ENCODE results near the gene RABGGTA.

RABGGTA gene

GRCh38 chr14:24268225-24268624 is 3.2 kb downstream of the RABGGTA start:
- Mint-ChIP-seq H3K4me1 (peaks cover 28% of the 10 kb centered on the region), H3K4me3 (no peak overlapping the region), H3K9me3 (no peaks in the 10 kb centered on the region), H3K36me3 (ENCODE audit: insufficient read depth) (peaks cover 17% of the 10 kb centered on the region), H3K27ac (ENCODE audit: low read depth) (no peak overlapping the region), H3K27me3 (no peaks in the 10 kb centered on the region)
- no peak for DNase-seq (ENCODE audit: low spot score in 2 of 2)
- ATAC-seq (replicated peaks; ENCODE audit: extremely low read depth, poor library complexity, severe bottlenecking) = no peak

DNA sequence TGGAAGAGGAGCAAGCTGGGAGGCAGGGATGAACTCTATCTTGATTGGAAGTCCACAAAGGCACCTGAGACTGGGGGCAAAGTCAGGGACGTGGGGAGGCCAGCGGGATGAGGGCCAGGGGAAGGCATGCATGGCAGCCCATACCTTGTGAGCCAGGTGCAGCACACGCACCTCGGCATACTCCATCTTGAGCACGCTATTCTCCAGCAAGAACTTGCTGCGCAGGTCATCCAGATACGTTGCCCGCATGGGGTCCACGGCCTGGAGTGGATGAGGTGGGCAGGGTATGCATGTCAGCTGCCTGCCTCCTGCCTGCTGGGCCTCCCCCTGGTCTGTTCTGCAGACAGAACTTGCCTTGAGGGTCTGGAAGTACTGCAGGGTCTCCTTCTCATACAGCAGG is 3.9 kb downstream of the RABGGTA start:
- no peak for ATAC-seq (replicated peaks; ENCODE audit: extremely low read depth, poor library complexity, severe bottlenecking)
- H3K4me3 Mint-ChIP-seq = no peak overlapping the region

GRCh38 chr14:24266344-24267244 is 4.8 kb downstream of the RABGGTA start:
- ATAC-seq (replicated peaks; ENCODE audit: extremely low read depth, poor library complexity, severe bottlenecking) (no peak), DNase-seq (ENCODE audit: low spot score in 2 of 2) (no peak)
- no peaks in the 10 kb centered on the region for H3K27me3 Mint-ChIP-seq
- no peaks in the 10 kb centered on the region for H3K9me3 Mint-ChIP-seq
- H3K4me1 Mint-ChIP-seq = peaks cover 15% of the 10 kb centered on the region
- no peak overlapping the region for H3K4me3 Mint-ChIP-seq
- no peak overlapping the region for H3K27ac Mint-ChIP-seq (ENCODE audit: low read depth)
- peaks cover 16% of the 10 kb centered on the region for H3K36me3 Mint-ChIP-seq (ENCODE audit: insufficient read depth)

More for the DNA sequence above, 3.9 kb downstream of the RABGGTA start:
- no peaks in the 10 kb centered on the region for H3K27me3 Mint-ChIP-seq
- H3K9me3 Mint-ChIP-seq = no peaks in the 10 kb centered on the region
- H3K4me1 Mint-ChIP-seq = peaks cover 23% of the 10 kb centered on the region
- H3K36me3 Mint-ChIP-seq (ENCODE audit: insufficient read depth) = peaks cover 17% of the 10 kb centered on the region
- no peak for DNase-seq (ENCODE audit: low spot score in 2 of 2)
- H3K27ac Mint-ChIP-seq (ENCODE audit: low read depth) = no peak overlapping the region

DNA sequence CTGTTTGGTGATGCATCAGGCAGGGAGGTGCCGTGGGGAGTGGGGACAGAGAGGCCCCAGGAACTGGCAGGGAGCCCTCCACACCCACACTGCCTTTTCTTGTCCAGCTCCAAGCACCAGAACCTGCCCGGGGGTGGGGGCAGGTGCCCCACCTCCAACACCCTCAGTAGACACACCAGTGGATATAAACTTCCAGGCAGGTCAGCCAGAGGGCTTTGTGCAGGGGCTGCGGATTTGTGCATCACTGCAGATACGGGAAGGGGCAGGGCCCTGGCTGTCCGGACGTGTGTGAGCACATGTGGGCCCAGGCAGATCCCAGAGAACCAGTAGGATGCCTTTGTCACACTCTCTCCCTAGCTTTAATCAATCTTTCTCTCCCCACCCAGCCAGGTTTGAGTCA is 7.1 kb downstream of the RABGGTA start:
- peaks cover 9% of the 10 kb centered on the region for H3K36me3 Mint-ChIP-seq (ENCODE audit: insufficient read depth)

GRCh38 chr14:24263848-24264247 is 7.5 kb downstream of the RABGGTA start:
- peaks cover 9% of the 10 kb centered on the region for H3K36me3 Mint-ChIP-seq (ENCODE audit: insufficient read depth)
- ATAC-seq (replicated peaks; ENCODE audit: extremely low read depth, poor library complexity, severe bottlenecking) = no peak
- no peak for DNase-seq (ENCODE audit: low spot score in 2 of 2)
- H3K27me3 Mint-ChIP-seq = no peaks in the 10 kb centered on the region
- no peak overlapping the region for H3K27ac Mint-ChIP-seq (ENCODE audit: low read depth)
- H3K4me3 Mint-ChIP-seq = no peak overlapping the region
- peaks cover 4% of the 10 kb centered on the region for H3K4me1 Mint-ChIP-seq
- H3K9me3 Mint-ChIP-seq = no peaks in the 10 kb centered on the region

More for the DNA sequence above, 7.1 kb downstream of the RABGGTA start:
- H3K27me3 Mint-ChIP-seq = no peaks in the 10 kb centered on the region
- H3K4me1 Mint-ChIP-seq = peaks cover 4% of the 10 kb centered on the region
- ATAC-seq (replicated peaks; ENCODE audit: extremely low read depth, poor library complexity, severe bottlenecking) (no peak), DNase-seq (ENCODE audit: low spot score in 2 of 2) (no peak)
- no peak overlapping the region for H3K4me3 Mint-ChIP-seq
- no peaks in the 10 kb centered on the region for H3K9me3 Mint-ChIP-seq
- H3K27ac Mint-ChIP-seq (ENCODE audit: low read depth) = no peak overlapping the region

GRCh38 chr14:24262821-24263733 is 8.3 kb downstream of the RABGGTA start, which contains the start of gene TGM1:
TSS of gene TGM1 (minus strand) at chr14:24263177. CDS start at chr14:24262352, 825 bp downstream.
- Mint-ChIP-seq H3K4me1 (peaks cover 4% of the 10 kb centered on the region), H3K36me3 (ENCODE audit: insufficient read depth) (peaks cover 9% of the 10 kb centered on the region), H3K9me3 (no peaks in the 10 kb centered on the region), H3K27me3 (no peaks in the 10 kb centered on the region), H3K4me3 (no peak within 1 kb of the TSS), H3K27ac (ENCODE audit: low read depth) (no peak within 1 kb of the TSS)
- DNase-seq (ENCODE audit: low spot score in 2 of 2) (no peak), ATAC-seq (replicated peaks; ENCODE audit: extremely low read depth, poor library complexity, severe bottlenecking) (no peak)

DNA sequence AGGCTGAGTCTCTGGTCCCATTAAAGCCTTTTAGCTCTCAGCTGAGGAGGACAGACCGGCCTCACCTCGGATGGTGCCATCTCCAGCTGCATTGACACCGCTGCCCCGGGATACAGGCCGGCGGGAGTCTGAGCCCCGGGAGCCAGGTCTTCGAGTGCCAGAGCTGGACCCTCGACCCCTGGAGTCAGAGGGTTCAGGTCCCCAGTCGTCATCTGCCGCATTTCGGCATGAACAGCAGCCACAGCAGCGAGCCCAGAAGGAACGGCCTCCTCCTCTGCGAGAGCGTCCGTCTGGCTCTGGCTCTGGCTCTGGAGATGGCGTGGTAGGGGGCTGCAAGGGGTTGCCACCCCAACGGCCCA is 9.4 kb downstream of the RABGGTA start:
- H3K27me3 Mint-ChIP-seq = no peaks in the 10 kb centered on the region
- DNase-seq (ENCODE audit: low spot score in 2 of 2) (no peak), ATAC-seq (replicated peaks; ENCODE audit: extremely low read depth, poor library complexity, severe bottlenecking) (no peak)
- H3K27ac Mint-ChIP-seq (ENCODE audit: low read depth) = no peak overlapping the region
- H3K9me3 Mint-ChIP-seq = no peaks in the 10 kb centered on the region
- no peak overlapping the region for H3K4me3 Mint-ChIP-seq
- no peaks in the 10 kb centered on the region for H3K4me1 Mint-ChIP-seq
- H3K36me3 Mint-ChIP-seq (ENCODE audit: insufficient read depth) = peaks cover 5% of the 10 kb centered on the region

DNA sequence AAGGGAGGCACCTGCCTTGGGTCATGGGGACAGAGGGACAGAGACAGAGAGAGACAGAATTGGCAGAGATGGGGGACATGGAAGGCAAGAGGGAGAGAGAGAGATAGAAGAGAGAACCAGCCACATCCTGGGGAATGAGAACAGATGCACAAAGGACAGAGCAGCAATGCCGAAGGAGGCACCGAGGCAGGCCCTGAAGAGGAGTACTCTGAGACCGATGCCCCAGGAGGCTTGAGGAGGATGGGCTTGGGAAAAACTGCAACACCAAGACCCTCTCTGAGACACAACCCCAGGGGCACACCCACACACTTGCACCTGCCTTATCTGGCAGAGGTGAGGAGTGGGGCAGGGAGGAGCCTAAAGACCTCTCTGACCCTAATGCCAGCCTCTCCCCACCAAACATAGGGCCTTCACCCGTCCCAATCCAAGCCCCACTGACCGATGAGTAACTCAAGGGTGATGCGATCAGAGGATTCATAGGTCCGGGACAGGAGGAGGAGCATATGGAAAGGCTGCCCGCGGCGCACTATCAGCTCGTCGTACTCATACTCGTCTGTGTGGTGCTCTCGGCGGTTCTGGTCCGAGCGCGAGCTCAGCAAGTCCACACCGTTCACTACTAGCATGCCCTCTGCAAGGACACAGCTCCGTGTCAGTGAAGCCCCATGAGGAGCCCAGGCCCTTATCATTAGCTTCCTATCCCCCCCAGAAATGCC is 10.0 kb downstream of the RABGGTA start:
- DNase-seq (ENCODE audit: low spot score in 2 of 2) = no peak
- ATAC-seq (replicated peaks; ENCODE audit: extremely low read depth, poor library complexity, severe bottlenecking) = no peak
- Mint-ChIP-seq H3K27ac (ENCODE audit: low read depth) (no peak overlapping the region), H3K4me3 (no peak overlapping the region), H3K9me3 (no peaks in the 10 kb centered on the region), H3K36me3 (ENCODE audit: insufficient read depth) (peaks cover 3% of the 10 kb centered on the region), H3K4me1 (no peaks in the 10 kb centered on the region), H3K27me3 (no peaks in the 10 kb centered on the region)

GRCh38 chr14:24260780-24261157 is 10.6 kb downstream of the RABGGTA start:
- no peak for DNase-seq (ENCODE audit: low spot score in 2 of 2)
- no peaks in the 10 kb centered on the region for H3K9me3 Mint-ChIP-seq
- H3K4me3 Mint-ChIP-seq = no peak overlapping the region
- no peak overlapping the region for H3K27ac Mint-ChIP-seq (ENCODE audit: low read depth)
- H3K4me1 Mint-ChIP-seq = no peaks in the 10 kb centered on the region
- no peaks in the 10 kb centered on the region for H3K27me3 Mint-ChIP-seq
- ATAC-seq (replicated peaks; ENCODE audit: extremely low read depth, poor library complexity, severe bottlenecking) = no peak
- peaks cover 1% of the 10 kb centered on the region for H3K36me3 Mint-ChIP-seq (ENCODE audit: insufficient read depth)

DNA sequence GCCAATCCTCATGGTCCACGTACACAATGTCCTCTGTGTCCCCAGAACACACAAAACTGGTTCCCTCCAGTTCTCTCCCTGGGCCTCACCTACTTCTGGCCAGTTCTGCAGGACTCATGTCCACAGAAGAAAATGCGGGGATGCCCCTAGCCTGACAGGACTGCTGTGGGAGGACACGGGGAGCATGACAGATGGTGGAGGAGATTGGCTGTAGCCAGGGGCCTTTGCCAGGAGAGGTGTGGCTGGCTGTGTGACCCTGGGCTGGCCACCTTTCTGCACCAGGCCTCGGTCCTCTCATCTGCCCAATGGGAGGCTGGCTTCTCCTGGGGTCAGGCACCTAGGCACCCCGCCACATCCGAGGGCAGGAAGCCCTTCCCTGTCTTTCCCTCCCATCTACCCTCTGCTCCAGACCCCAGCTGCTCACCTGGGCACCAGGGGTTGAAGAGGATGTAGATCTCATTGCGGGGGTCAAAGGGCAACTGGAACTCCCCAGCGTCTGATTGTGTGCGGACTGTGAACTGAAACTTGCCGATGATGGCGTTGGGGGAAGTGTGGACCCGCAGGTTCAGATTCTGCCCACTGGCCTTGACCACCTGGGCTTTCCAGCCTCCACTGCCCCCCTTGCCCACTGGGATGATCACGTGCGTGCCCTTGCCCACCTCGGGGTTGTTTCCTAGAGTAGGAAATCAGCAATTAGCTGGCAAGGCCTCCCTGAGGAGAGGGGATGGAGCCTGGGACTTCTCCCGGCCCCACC is 11.2 kb downstream of the RABGGTA start:
- Mint-ChIP-seq H3K9me3 (no peaks in the 10 kb centered on the region), H3K27ac (ENCODE audit: low read depth) (no peak overlapping the region), H3K4me1 (no peaks in the 10 kb centered on the region), H3K4me3 (no peak overlapping the region), H3K36me3 (ENCODE audit: insufficient read depth) (peaks cover 1% of the 10 kb centered on the region), H3K27me3 (no peaks in the 10 kb centered on the region)
- ATAC-seq (replicated peaks; ENCODE audit: extremely low read depth, poor library complexity, severe bottlenecking) (no peak), DNase-seq (ENCODE audit: low spot score in 2 of 2) (no peak)

DNA sequence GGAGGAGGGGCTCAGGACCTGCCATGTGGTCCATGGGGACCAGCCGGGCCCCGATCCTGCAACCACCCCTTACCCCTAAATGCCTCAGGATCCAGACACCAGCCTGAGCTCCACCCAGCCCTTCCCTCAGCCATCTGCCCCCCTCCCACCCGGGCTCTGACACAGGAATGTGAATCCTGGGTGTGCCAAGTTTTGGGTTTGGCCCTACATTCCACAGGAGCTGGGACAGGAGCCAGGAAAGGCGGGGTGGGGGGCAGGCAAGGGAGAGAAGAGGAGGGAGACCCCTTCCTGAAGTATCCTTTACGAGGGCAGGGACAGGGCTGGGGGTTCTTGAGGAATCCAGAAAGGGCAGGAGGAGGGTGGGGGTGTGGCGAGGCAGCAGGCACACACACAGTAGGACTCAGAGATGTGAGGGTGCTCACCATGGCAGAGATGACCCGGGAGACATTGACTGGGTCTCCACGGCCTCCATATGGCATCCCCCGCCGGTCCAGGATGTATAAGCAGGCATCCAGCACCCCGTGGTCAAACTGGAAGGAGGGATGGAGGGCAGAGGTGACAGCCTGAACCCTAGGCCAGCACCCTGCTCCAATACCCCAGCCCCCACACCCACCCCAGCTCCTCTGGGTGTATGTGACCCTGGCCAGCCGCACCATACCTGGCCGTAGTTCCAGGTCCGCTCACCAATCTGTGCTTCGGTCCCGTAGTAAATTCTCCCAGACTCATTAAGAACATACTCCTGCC is 11.9 kb downstream of the RABGGTA start:
- Mint-ChIP-seq H3K4me3 (no peak overlapping the region), H3K4me1 (no peaks in the 10 kb centered on the region), H3K36me3 (ENCODE audit: insufficient read depth) (peaks cover 3% of the 10 kb centered on the region), H3K9me3 (no peaks in the 10 kb centered on the region), H3K27me3 (no peaks in the 10 kb centered on the region), H3K27ac (ENCODE audit: low read depth) (no peak overlapping the region)
- no peak for DNase-seq (ENCODE audit: low spot score in 2 of 2)
- no peak for ATAC-seq (replicated peaks; ENCODE audit: extremely low read depth, poor library complexity, severe bottlenecking)

Measured in central memory CD8-positive, alpha-beta T cell (primary cell).